NCI-H524 (cell line): ENCODE measurements around the gene FSIP1.

Experiments used
- DNase-seq, 2 experiments: peaks; one replicate each; lab custom pipeline; 2025; lab: John Stamatoyannopoulos, UW

FSIP1 gene

GRCh38 chr15:39720081-39720480 is 62.6 kb downstream of the FSIP1 start:
- no peak for DNase-seq

- no peak for DNase-seq
Measured at GRCh38 chr15:39719109-39719508, 63.5 kb downstream of the FSIP1 start.

GRCh38 chr15:39717134-39717533 is 65.5 kb downstream of the FSIP1 start:
- peak in 1 of 2 experiments; percentile 7 for DNase-seq

GRCh38 chr15:39714251-39714650 is 68.4 kb downstream of the FSIP1 start:
- no peak for DNase-seq

GRCh38 chr15:39713846-39714245 is 68.8 kb downstream of the FSIP1 start:
- no peak for DNase-seq

- DNase-seq, result no peak
Measured at GRCh38 chr15:39710681-39711080, 72.0 kb downstream of the FSIP1 start.

- no peak for DNase-seq
Measured at GRCh38 chr15:39709941-39710340, 72.7 kb downstream of the FSIP1 start.

GRCh38 chr15:39706206-39706605 is 76.4 kb downstream of the FSIP1 start:
- no peak for DNase-seq

- no peak for DNase-seq
Measured at GRCh38 chr15:39704689-39705088, 78.0 kb downstream of the FSIP1 start.

- no peak for DNase-seq
Measured at GRCh38 chr15:39704235-39704634, 78.4 kb downstream of the FSIP1 start.

- DNase-seq, result no peak
Measured at GRCh38 chr15:39701988-39702387, 80.7 kb downstream of the FSIP1 start.

- DNase-seq, result no peak
Measured at GRCh38 chr15:39700375-39700700, 82.3 kb downstream of the FSIP1 start.

GRCh38 chr15:39699516-39700374 is 82.9 kb downstream of the FSIP1 start:
- DNase-seq, result no peak

GRCh38 chr15:39698444-39699390 is 83.9 kb downstream of the FSIP1 start:
- no peak for DNase-seq

- DNase-seq, result no peak
Measured at GRCh38 chr15:39697509-39697908, 85.1 kb downstream of the FSIP1 start.

- no peak for DNase-seq
Measured at GRCh38 chr15:39695793-39696192, 86.8 kb downstream of the FSIP1 start.

- peak; percentile 94 to 98 for DNase-seq
Measured at GRCh38 chr15:39692356-39693327, 90.0 kb downstream of the FSIP1 start.

GRCh38 chr15:39690881-39691634 is 91.6 kb downstream of the FSIP1 start:
- DNase-seq, result no peak

- DNase-seq, result no peak
Measured at GRCh38 chr15:39687965-39688364, 94.7 kb downstream of the FSIP1 start.

- DNase-seq, result peak; percentile 37 to 69
Measured at GRCh38 chr15:39685999-39686613, 96.5 kb downstream of the FSIP1 start.

GRCh38 chr15:39685367-39685766 is 97.3 kb downstream of the FSIP1 start:
- DNase-seq, result no peak
